Glutamatergic neuron (in vitro differentiated cells): ENCODE measurements around the gene DNAI7. TPM values are rescaled to one million over a fixed set of nuclear protein-coding genes. Genes with fewer than 3 reads are reported as not detected.

Experiments used
- DNase-seq: peaks from one replicate; pipeline ENCODE4 v3.0.0; 2022
- H3K27ac Mint-ChIP-seq: one replicate; pipeline ENCODE4 v1.8.0; 2020; ENCODE audit warnings: mild to moderate bottlenecking, mixed read lengths, inconsistent platforms; ENCODE audit not compliant: unreplicated experiment
- H3K27me3 Mint-ChIP-seq: one replicate; pipeline ENCODE4 v1.8.0; 2020; ENCODE audit warnings: mild to moderate bottlenecking, moderate library complexity, mixed read lengths, inconsistent platforms; ENCODE audit not compliant: unreplicated experiment
- H3K36me3 Mint-ChIP-seq: one replicate; pipeline ENCODE4 v1.8.0; 2020; ENCODE audit warnings: mild to moderate bottlenecking, mixed read lengths, inconsistent platforms; ENCODE audit not compliant: unreplicated experiment
- H3K4me1 Mint-ChIP-seq: one replicate; pipeline ENCODE4 v1.8.0; 2020; ENCODE audit warnings: mild to moderate bottlenecking, low read depth, mixed read lengths, inconsistent platforms; ENCODE audit not compliant: unreplicated experiment
- H3K4me3 Mint-ChIP-seq: one replicate; pipeline ENCODE4 v1.8.0; 2020; ENCODE audit warnings: mild to moderate bottlenecking, mixed read lengths, inconsistent platforms; ENCODE audit not compliant: unreplicated experiment
- H3K9me3 Mint-ChIP-seq: one replicate; pipeline ENCODE4 v1.8.0; 2020; ENCODE audit warnings: mild to moderate bottlenecking, moderate library complexity, mixed read lengths, inconsistent platforms; ENCODE audit not compliant: unreplicated experiment
- CTCF ChIP-seq: fragments of 200-600 bp; sonication (generic); IDR thresholded peaks from one replicate; pipeline ENCODE4 v1.5.0; 2021; ENCODE audit not compliant: partially characterized antibody, unreplicated experiment
- total RNA-seq: library from RNA; stranded (reverse); fragmentation: NEBNext Ultra II Directional; extraction: Animal tissue kit (Norgen Biotek cat#: 25700); gene quantifications from one replicate; pipeline ENCODE4 v1.2.1, GENCODE V29; 2021; ENCODE audit not compliant: unreplicated experiment

Gene DNAI7
- total RNA-seq, 1 donor from 2014 or later = 0.76 TPM

- no peak for TF ChIP-seq CTCF
- Mint-ChIP-seq H3K4me1 (no peaks in the 10 kb centered on the region), H3K4me3 (no peak overlapping the region), H3K9me3 (no peaks in the 10 kb centered on the region), H3K36me3 (no peaks in the 10 kb centered on the region), H3K27me3 (peaks cover 1% of the 10 kb centered on the region), H3K27ac (no peak overlapping the region)
- no peak for DNase-seq
Measured at GRCh38 chr12:25084816-25085215, 110.1 kb downstream of the DNAI7 start.

GRCh38 chr12:25083211-25083610 is 111.7 kb downstream of the DNAI7 start:
- DNase-seq = no peak
- no peak for TF ChIP-seq CTCF
- H3K36me3 Mint-ChIP-seq = no peaks in the 10 kb centered on the region
- no peaks in the 10 kb centered on the region for H3K9me3 Mint-ChIP-seq
- no peak overlapping the region for H3K27ac Mint-ChIP-seq
- no peak overlapping the region for H3K4me3 Mint-ChIP-seq
- no peaks in the 10 kb centered on the region for H3K4me1 Mint-ChIP-seq
- peaks cover 1% of the 10 kb centered on the region for H3K27me3 Mint-ChIP-seq

GRCh38 chr12:25082628-25083027 is 112.3 kb downstream of the DNAI7 start:
- no peak overlapping the region for H3K27ac Mint-ChIP-seq
- no peaks in the 10 kb centered on the region for H3K4me1 Mint-ChIP-seq
- no peak for TF ChIP-seq CTCF
- H3K4me3 Mint-ChIP-seq = no peak overlapping the region
- H3K27me3 Mint-ChIP-seq = peaks cover 1% of the 10 kb centered on the region
- no peak for DNase-seq
- H3K36me3 Mint-ChIP-seq = no peaks in the 10 kb centered on the region
- H3K9me3 Mint-ChIP-seq = no peaks in the 10 kb centered on the region

- Mint-ChIP-seq H3K4me1 (no peaks in the 10 kb centered on the region), H3K27ac (no peak overlapping the region), H3K36me3 (no peaks in the 10 kb centered on the region), H3K9me3 (no peaks in the 10 kb centered on the region), H3K27me3 (peaks cover 1% of the 10 kb centered on the region), H3K4me3 (no peak overlapping the region)
- no peak for TF ChIP-seq CTCF
- no peak for DNase-seq
Measured at GRCh38 chr12:25079393-25079792, 115.6 kb downstream of the DNAI7 start.

GRCh38 chr12:25074954-25075353 is 120.0 kb downstream of the DNAI7 start:
- Mint-ChIP-seq H3K27ac (no peak overlapping the region), H3K9me3 (no peaks in the 10 kb centered on the region), H3K4me3 (no peak overlapping the region), H3K4me1 (no peaks in the 10 kb centered on the region), H3K27me3 (no peaks in the 10 kb centered on the region), H3K36me3 (no peaks in the 10 kb centered on the region)
- no peak for DNase-seq
- TF ChIP-seq CTCF = no peak
